HepG2 (cell line): ENCODE results near the gene DUXA. TPM values are rescaled to one million over a fixed set of nuclear protein-coding genes. Genes with fewer than 3 reads are reported as not detected.

Experiments
- BRD4 ChIP-seq: sonication (generic); formaldehyde crosslinking; IDR thresholded peaks from 2 replicates; pipeline ENCODE4 v1.4.0; 2020; ENCODE audit warnings: missing genetic modification reagents
- CBX2 ChIP-seq, 2 experiments: fragments of 200-600 bp in 1 of 2; sonication (generic); formaldehyde crosslinking in 1 of 2; IDR thresholded peaks; 2 replicates each; pipeline versions ENCODE4 v1.7.0 to v1.8.1; 2018 to 2022; ENCODE audit warnings: low read depth in 2 of 2, low read length in 1 of 2, mild to moderate bottlenecking in 1 of 2, missing genetic modification reagents in 1 of 2
- DR1 ChIP-seq: sonication (generic); formaldehyde crosslinking; IDR thresholded peaks from 2 replicates; pipeline ENCODE4 v1.8.0; 2021; ENCODE audit warnings: mild to moderate bottlenecking, missing genetic modification reagents, inconsistent platforms
- FOSL1 ChIP-seq: sonication (generic); formaldehyde crosslinking; IDR thresholded peaks from 2 replicates; pipeline ENCODE4 v1.9.0; 2021; ENCODE audit warnings: missing genetic modification reagents, borderline replicate concordance
- KAT2B ChIP-seq: fragments of 150-350 bp; IDR thresholded peaks from 2 replicates; pipeline ENCODE4 v1.6.1; 2014; ENCODE audit warnings: low read depth, low read length, borderline replicate concordance
- NCOA5 ChIP-seq: sonication (generic); formaldehyde crosslinking; IDR thresholded peaks from 2 replicates; pipeline ENCODE4 v1.4.0; 2020; ENCODE audit warnings: missing genetic modification reagents
- PHF20 ChIP-seq: sonication (generic); formaldehyde crosslinking; IDR thresholded peaks from 2 replicates; pipeline ENCODE4 v1.5.0; 2020; ENCODE audit warnings: mild to moderate bottlenecking, missing genetic modification reagents
- POLR2G ChIP-seq: fragments of 200-400 bp; formaldehyde crosslinking; IDR thresholded peaks from 2 replicates; pipeline ENCODE4 v1.6.1; 2018; ENCODE audit warnings: mild to moderate bottlenecking, low read depth, low read length, moderate library complexity
- RFX5 ChIP-seq: IDR thresholded peaks from 2 replicates; pipeline ENCODE4 v1.6.1; 2011; ENCODE audit warnings: low read depth, low read length, improper control_type of control experiment
- TAF1 ChIP-seq: sonication (generic); formaldehyde crosslinking; IDR thresholded peaks from 2 replicates; pipeline ENCODE4 v1.4.0; 2020; ENCODE audit warnings: missing genetic modification reagents
- TARDBP ChIP-seq: sonication (generic); formaldehyde crosslinking; IDR thresholded peaks from 2 replicates; pipeline ENCODE4 v1.8.0; 2022; ENCODE audit warnings: mild to moderate bottlenecking, missing genetic modification reagents
- ZBTB7A ChIP-seq: sonication (generic); formaldehyde crosslinking; IDR thresholded peaks from 2 replicates; pipeline ENCODE4 v1.8.0; 2022; ENCODE audit warnings: mild to moderate bottlenecking, missing genetic modification reagents
- ZFP36 ChIP-seq: fragments of 150-350 bp; IDR thresholded peaks from 2 replicates; pipeline ENCODE4 v1.6.1; 2018; ENCODE audit warnings: borderline replicate concordance, low read length, low read depth; ENCODE audit not compliant: partially characterized antibody
- ZFP36L2 ChIP-seq: sonication (generic); formaldehyde crosslinking; IDR thresholded peaks from 2 replicates; pipeline ENCODE4 v1.4.0; 2020; ENCODE audit warnings: missing genetic modification reagents
- ZFY ChIP-seq: sonication (generic); formaldehyde crosslinking; IDR thresholded peaks from 2 replicates; pipeline ENCODE4 v1.4.0; 2020; ENCODE audit warnings: missing genetic modification reagents
- ZIK1 ChIP-seq: sonication (generic); formaldehyde crosslinking; IDR thresholded peaks from 2 replicates; pipeline ENCODE4 v1.5.0; 2020; ENCODE audit warnings: mild to moderate bottlenecking, low read depth, missing genetic modification reagents, borderline replicate concordance
- ZNF501 ChIP-seq: sonication (generic); formaldehyde crosslinking; IDR thresholded peaks from 2 replicates; pipeline ENCODE4 v1.5.1; 2020; ENCODE audit warnings: mild to moderate bottlenecking, moderate library complexity, missing genetic modification reagents
- ZNF672 ChIP-seq: sonication (generic); formaldehyde crosslinking; IDR thresholded peaks from 2 replicates; pipeline ENCODE4 v1.8.1; 2022; ENCODE audit warnings: missing genetic modification reagents
- ZNF792 ChIP-seq: IDR thresholded peaks from 2 replicates; pipeline ENCODE4 v1.6.1; 2016
- polyA plus RNA-seq, 8 experiments: library from polyadenylated mRNA; depleted of rRNA in 3 of 8; stranded (reverse) in 7 of 8; unstranded in 1 of 8; fragments of >200 nt; fragmentation: Illumina TruSeq in 4 of 8; extraction: Trizol in 4 of 8; gene quantifications; 2 replicates each; pipeline versions ENCODE4 v1.2.1 to v1.2.3, GENCODE V29; 2011 to 2016; ENCODE audit warnings: low read depth in 4 of 8, missing spikeins in 1 of 8, mixed read lengths in 1 of 8; ENCODE audit not compliant: insufficient read depth in 1 of 8
- total RNA-seq, 5 experiments: library from RNA; depleted of rRNA; stranded (reverse); fragments of >200 nt; fragmentation: Illumina TruSeq; extraction: Trizol; gene quantifications; 2 replicates each; pipeline ENCODE4 v1.2.3, GENCODE V29; 2016; ENCODE audit warnings: low read depth in 1 of 5
- TF ChIP-seq, protein P1 (sequence below): sonication (generic); formaldehyde crosslinking; IDR thresholded peaks from 2 replicates; pipeline ENCODE4 v1.8.0; 2022; ENCODE audit warnings: low read depth, missing genetic modification reagents
- TF ChIP-seq, protein P2 (sequence below): sonication (generic); formaldehyde crosslinking; IDR thresholded peaks from 2 replicates; pipeline ENCODE4 v1.4.0; 2020; ENCODE audit warnings: mild to moderate bottlenecking, missing genetic modification reagents

Gene DUXA
- total and polyA plus RNA-seq, 2 of the 13 experiments (the other 11 are each of a cell fraction or from before 2014, with no cell fraction given) = not detected

DNA sequence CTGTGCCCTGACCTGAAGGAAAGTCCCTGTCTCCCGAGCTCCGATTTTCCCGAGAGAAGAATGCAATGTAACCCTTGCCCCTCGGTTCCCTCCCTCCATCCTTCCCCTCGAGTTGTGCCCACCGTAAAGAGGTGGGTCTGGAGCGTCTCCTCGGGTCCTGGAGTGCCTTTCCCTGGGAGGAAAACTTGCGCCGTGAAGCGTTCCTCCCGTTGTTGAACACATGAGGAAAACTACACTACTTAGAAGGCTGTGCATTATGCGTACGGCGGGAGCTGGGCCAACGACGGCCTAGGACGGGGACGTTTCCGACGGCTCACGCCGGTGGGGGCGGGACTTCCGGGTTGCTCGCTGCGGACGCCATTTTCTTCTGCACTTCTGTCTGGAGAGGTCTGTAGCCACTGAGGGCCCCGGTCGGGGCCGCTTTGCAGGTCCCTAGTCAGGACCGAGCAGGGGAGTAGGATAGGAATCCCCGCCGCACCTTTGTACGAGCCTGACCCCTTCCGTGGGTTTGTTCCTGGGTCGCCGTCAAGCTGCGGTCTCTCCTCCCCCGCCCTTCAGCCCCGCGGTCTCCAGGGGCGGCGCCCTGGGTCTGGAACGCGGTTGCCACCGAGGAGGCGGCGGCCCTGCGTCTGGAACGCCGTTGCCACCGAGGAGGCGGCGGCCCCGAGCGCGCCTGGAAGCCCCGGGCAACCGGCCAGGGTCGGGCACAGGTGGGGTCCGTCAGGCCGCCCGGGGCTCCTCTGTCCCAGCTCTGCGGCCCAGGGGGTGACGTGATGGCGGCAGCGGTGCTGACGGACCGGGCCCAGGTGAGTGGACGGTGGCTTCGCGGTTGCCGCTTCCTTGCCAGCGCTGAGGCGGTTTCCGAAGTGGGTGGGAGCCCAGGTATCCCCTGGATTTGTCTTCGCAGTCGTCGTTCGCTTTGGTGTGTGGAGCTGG is 24.1 kb upstream of the DUXA start, which contains the start of gene ZNF264 (continued):
- TF ChIP-seq ZNF672 (no peak), ZFY (CRISPR knock-in tag) (peak; percentile 87), PHF20 (peak; percentile 79), ZBTB7A (CRISPR knock-in tag) (no peak; the same call in 1 of the 2 replicates), ZNF792 (no peak), POLR2G (peak; percentile 86), ZFP36 (no peak), NCOA5 (CRISPR knock-in tag) (no peak), ZFP36L2 (no peak), BRD4 (CRISPR knock-in tag) (no peak), RFX5 (no peak), DR1 (CRISPR knock-in tag) (peak; percentile 23; the same call in 1 of the 2 replicates), ZNF501 (CRISPR knock-in tag) (peak; percentile 84), TARDBP (peak; percentile 48), FOSL1 (CRISPR knock-in tag) (no peak), ZIK1 (CRISPR knock-in tag) (no peak), CBX2 (IDR thresholded peaks at IDR 0.05; ENCODE audit: low read depth, low read length) (no peak), CBX2 (CRISPR knock-in tag; IDR thresholded peaks at IDR 0.05; ENCODE audit: low read depth) (no peak), TAF1 (CRISPR knock-in tag) (peak; percentile 61), KAT2B (no peak)
- TF ChIP-seq, protein P1, sequence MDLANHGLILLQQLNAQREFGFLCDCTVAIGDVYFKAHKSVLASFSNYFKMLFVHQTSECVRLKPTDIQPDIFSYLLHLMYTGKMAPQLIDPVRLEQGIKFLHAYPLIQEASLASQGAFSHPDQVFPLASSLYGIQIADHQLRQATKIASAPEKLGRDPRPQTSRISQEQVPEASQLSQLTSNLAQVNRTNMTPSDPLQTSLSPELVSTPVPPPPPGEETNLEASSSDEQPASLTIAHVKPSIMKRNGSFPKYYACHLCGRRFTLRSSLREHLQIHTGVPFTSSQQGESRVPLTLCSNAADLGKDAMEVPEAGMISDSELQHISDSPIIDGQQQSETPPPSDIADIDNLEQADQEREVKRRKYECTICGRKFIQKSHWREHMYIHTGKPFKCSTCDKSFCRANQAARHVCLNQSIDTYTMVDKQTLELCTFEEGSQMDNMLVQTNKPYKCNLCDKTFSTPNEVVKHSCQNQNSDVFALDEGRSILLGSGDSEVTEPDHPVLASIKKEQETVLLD (CRISPR knock-in tag) = no peak
- TF ChIP-seq, protein P2, sequence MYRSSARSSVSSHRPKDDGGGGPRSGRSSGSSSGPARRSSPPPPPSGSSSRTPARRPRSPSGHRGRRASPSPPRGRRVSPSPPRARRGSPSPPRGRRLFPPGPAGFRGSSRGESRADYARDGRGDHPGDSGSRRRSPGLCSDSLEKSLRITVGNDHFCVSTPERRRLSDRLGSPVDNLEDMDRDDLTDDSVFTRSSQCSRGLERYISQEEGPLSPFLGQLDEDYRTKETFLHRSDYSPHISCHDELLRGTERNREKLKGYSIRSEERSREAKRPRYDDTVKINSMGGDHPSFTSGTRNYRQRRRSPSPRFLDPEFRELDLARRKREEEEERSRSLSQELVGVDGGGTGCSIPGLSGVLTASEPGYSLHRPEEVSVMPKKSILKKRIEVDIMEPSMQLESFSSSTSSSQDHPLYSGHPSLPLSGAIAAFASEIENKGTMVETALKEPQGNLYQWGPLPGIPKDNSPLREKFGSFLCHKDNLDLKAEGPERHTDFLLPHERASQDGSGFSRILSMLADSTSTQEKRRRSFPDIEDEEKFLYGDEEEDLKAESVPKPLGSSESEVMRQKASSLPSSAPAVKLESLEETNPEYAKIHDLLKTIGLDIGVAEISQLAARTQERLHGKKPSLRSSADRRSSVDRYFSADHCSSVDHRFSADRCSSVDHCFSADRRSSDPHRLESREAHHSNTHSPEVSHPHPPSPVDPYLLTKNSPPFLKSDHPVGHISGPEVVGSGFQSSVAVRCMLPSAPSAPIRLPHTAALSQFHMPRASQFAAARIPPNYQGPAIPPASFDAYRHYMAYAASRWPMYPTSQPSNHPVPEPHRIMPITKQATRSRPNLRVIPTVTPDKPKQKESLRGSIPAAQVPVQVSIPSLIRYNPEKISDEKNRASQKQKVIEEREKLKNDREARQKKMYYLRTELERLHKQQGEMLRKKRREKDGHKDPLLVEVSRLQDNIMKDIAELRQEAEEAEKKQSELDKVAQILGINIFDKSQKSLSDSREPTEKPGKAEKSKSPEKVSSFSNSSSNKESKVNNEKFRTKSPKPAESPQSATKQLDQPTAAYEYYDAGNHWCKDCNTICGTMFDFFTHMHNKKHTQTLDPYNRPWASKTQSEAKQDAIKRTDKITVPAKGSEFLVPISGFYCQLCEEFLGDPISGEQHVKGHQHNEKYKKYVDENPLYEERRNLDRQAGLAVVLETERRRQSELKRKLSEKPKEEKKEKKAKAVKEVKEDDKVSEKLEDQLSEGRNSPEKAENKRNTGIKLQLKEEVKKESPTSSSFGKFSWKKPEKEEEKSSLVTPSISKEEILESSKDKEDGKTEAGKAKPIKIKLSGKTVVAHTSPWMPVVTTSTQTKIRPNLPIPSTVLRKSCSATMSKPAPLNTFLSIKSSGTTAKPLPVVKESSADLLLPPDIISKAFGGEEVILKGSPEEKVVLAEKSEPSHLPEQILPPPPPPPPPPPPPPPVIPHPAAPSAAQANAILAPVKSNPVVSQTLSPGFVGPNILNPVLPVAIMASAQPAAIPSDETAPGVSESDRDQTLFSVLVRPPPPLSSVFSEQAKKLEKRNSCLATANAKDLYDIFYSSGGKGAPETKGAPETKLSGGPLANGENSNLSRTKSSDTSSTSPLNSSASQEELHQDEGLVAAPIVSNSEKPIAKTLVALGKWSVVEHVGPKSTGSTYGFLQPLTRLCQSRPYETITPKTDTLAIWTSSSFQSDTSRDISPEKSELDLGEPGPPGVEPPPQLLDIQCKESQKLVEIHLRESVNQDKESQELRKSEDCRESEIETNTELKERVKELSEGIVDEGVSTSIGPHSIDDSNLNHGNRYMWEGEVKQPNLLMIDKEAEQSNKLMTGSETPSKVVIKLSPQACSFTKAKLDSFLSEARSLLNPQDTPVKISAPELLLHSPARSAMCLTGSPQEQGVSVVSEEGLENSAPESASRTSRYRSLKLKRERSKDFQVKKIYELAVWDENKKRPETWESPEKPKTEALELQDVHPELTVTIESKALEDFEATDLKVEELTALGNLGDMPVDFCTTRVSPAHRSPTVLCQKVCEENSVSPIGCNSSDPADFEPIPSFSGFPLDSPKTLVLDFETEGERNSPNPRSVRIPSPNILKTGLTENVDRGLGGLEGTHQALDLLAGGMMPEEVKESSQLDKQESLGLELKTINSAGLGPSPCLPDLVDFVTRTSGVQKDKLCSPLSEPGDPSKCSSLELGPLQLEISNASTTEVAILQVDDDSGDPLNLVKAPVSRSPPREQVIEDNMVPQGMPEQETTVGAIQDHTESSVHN (CRISPR knock-in tag) = peak; percentile 8; the same call in 1 of the 2 replicates
